ENCODE results near the gene CTIF.

CTIF gene

GRCh38 chr18:48900469-48900868 is 361.6 kb downstream of the CTIF start:
- TF ChIP-seq ZBTB7A (IDR thresholded peaks at IDR 0.05; ENCODE audit: low read depth), result no peak

GRCh38 chr18:48901145-48902022 is 362.6 kb downstream of the CTIF start:
- TF ChIP-seq YY1 (IDR thresholded peaks at IDR 0.05; ENCODE audit: low read depth) (no peak), CEBPB (IDR thresholded peaks at IDR 0.05) (no peak), NFIC (IDR thresholded peaks at IDR 0.05) (no peak), REST (IDR thresholded peaks at IDR 0.05; ENCODE audit: low read depth) (no peak), EGR1 (IDR thresholded peaks at IDR 0.05) (no peak), TAF1 (IDR thresholded peaks at IDR 0.05; ENCODE audit: low read depth) (no peak), CREB1 (IDR thresholded peaks at IDR 0.05; ENCODE audit: low read depth) (no peak), RAD21 (IDR thresholded peaks at IDR 0.05; ENCODE audit: low read depth) (no peak), TCF12 (IDR thresholded peaks at IDR 0.05; ENCODE audit: low read depth) (no peak), ZBTB7A (IDR thresholded peaks at IDR 0.05; ENCODE audit: low read depth) (no peak), FOXM1 (IDR thresholded peaks at IDR 0.05; ENCODE audit: borderline replicate concordance, low read depth) (no peak), USF1 (IDR thresholded peaks at IDR 0.05) (no peak), MAX (IDR thresholded peaks at IDR 0.05) (no peak), TEAD4 (IDR thresholded peaks at IDR 0.05) (no peak), EP300 (IDR thresholded peaks at IDR 0.05; ENCODE audit: borderline replicate concordance) (no peak)

GRCh38 chr18:48902023-48902855 is 363.4 kb downstream of the CTIF start:
- TF ChIP-seq FOXM1 (IDR thresholded peaks at IDR 0.05; ENCODE audit: borderline replicate concordance, low read depth) (no peak), TCF12 (IDR thresholded peaks at IDR 0.05; ENCODE audit: low read depth) (peak; percentile 92), ZBTB7A (IDR thresholded peaks at IDR 0.05; ENCODE audit: low read depth) (peak; percentile 78; the same call in 1 of the 2 replicates), TEAD4 (IDR thresholded peaks at IDR 0.05) (peak; percentile 89), TAF1 (IDR thresholded peaks at IDR 0.05; ENCODE audit: low read depth) (no peak), REST (IDR thresholded peaks at IDR 0.05; ENCODE audit: low read depth) (no peak), NFIC (IDR thresholded peaks at IDR 0.05) (peak; percentile 100), RAD21 (IDR thresholded peaks at IDR 0.05; ENCODE audit: low read depth) (peak; percentile 18; the same call in 1 of the 2 replicates), YY1 (IDR thresholded peaks at IDR 0.05; ENCODE audit: low read depth) (no peak), MAX (IDR thresholded peaks at IDR 0.05) (peak; percentile 74), EGR1 (IDR thresholded peaks at IDR 0.05) (peak; percentile 54; the same call in 1 of the 2 replicates), CREB1 (IDR thresholded peaks at IDR 0.05; ENCODE audit: low read depth) (no peak), CEBPB (IDR thresholded peaks at IDR 0.05) (no peak; the same call in 1 of the 2 replicates), USF1 (IDR thresholded peaks at IDR 0.05) (no peak), EP300 (IDR thresholded peaks at IDR 0.05; ENCODE audit: borderline replicate concordance) (peak; percentile 92)

GRCh38 chr18:48902856-48903601 is 364.2 kb downstream of the CTIF start:
- TF ChIP-seq TAF1 (IDR thresholded peaks at IDR 0.05; ENCODE audit: low read depth), result no peak
- TF ChIP-seq CREB1 (IDR thresholded peaks at IDR 0.05; ENCODE audit: low read depth), result no peak
- TF ChIP-seq USF1 (IDR thresholded peaks at IDR 0.05), result peak; percentile 86
- TF ChIP-seq REST (IDR thresholded peaks at IDR 0.05; ENCODE audit: low read depth), result no peak; the same call in 1 of the 2 replicates
- TF ChIP-seq TEAD4 (IDR thresholded peaks at IDR 0.05), result no peak
- TF ChIP-seq EP300 (IDR thresholded peaks at IDR 0.05; ENCODE audit: borderline replicate concordance), result no peak
- TF ChIP-seq ZBTB7A (IDR thresholded peaks at IDR 0.05; ENCODE audit: low read depth), result no peak
- TF ChIP-seq EGR1 (IDR thresholded peaks at IDR 0.05), result no peak
- no peak for TF ChIP-seq FOXM1 (IDR thresholded peaks at IDR 0.05; ENCODE audit: borderline replicate concordance, low read depth)
